Ovary (tissue), 9 donors: Measurements from ENCODE around the gene MT1F. TPM values are rescaled to one million over a fixed set of nuclear protein-coding genes. Genes with fewer than 3 reads are reported as not detected.

ENCODE experiments used
- DNase-seq, 5 donors: peaks; one replicate each; pipeline ENCODE4 v3.0.0-alpha.2; 2019 to 2020
- H3K27ac ChIP-seq, 2 donors: fragments of 200-600 bp; one replicate each; pipeline versions ENCODE4 v1.5.1 to v1.8.0; 2019 to 2022
- H3K27me3 ChIP-seq: fragments of 200-600 bp; one replicate; pipeline ENCODE4 v1.8.0; 2022
- H3K36me3 ChIP-seq: fragments of 200-600 bp; sonication (generic); one replicate; pipeline ENCODE4 v1.5.1; 2019
- H3K4me1 ChIP-seq: one replicate; pipeline ENCODE4 v1.8.1; 2013; ENCODE audit warnings: mild to moderate bottlenecking, moderate library complexity; ENCODE audit not compliant: insufficient read depth
- H3K4me3 ChIP-seq: fragments of 200-600 bp; sonication (generic); one replicate; pipeline ENCODE4 v1.5.1; 2017
- H3K9me3 ChIP-seq, 2 donors: fragments of 200-600 bp in 1 of 2; sonication (generic) in 1 of 2; one replicate each; pipeline versions ENCODE4 v1.5.1 to v1.8.1; 2013 to 2019; ENCODE audit warnings: mild to moderate bottlenecking in 1 of 2, moderate library complexity in 1 of 2
- CTCF ChIP-seq, 3 donors: fragments of 450-650 bp in 2 of 3; fragments of 200-600 bp in 1 of 3; IDR thresholded peaks; one replicate each; pipeline versions ENCODE4 v1.5.1 to v1.8.0; 2016 to 2022; ENCODE audit warnings: antibody characterized with exemption in 3 of 3, mild to moderate bottlenecking in 1 of 3
- EP300 ChIP-seq: sonication (generic); formaldehyde crosslinking; IDR thresholded peaks from one replicate; pipeline ENCODE4 v1.6.1; 2017; ENCODE audit warnings: antibody characterized with exemption
- POLR2A ChIP-seq: fragments of 450-650 bp; IDR thresholded peaks from one replicate; pipeline ENCODE4 v1.6.1; 2017; ENCODE audit warnings: antibody characterized with exemption, mild to moderate bottlenecking, moderate library complexity
- WGBS, 3 donors: extraction: QIAGEN DNeasy Blood & Tissue Kit in 1 of 3; methylation state at CpG; one replicate each; pipeline versions ENCODE4 v1.1.5 to v1.1.7; 2013 to 2017; 5-methylcytosine and 5-hydroxymethylcytosine counted together
- intact Hi-C, 4 donors: fragments of 100-400 bp; cut with DNase I; formaldehyde crosslinking; loops; one replicate each; pipeline versions ENCODE4 v1.11.0 to v1.15.1; 2022 to 2023
- polyA plus RNA-seq, 2 donors: library from polyadenylated mRNA; stranded (reverse); fragments of 200-250 nt in 1 of 2; fragments of 350-450 nt in 1 of 2; fragmentation: Illumina TruSeq in 1 of 2; extraction: RNeasy Lipid Tissue Mini Kit (QIAGEN cat#74804) in 1 of 2; gene quantifications; one replicate each; pipeline ENCODE4 v1.2.3, GENCODE V29; 2013 to 2014
- total RNA-seq, 7 donors: library from RNA; depleted of rRNA in 2 of 7; stranded (reverse); fragments of >200 nt in 2 of 7; fragmentation: NEBNext Ultra II Directional in 3 of 7; extraction: Animal tissue kit (Norgen Biotek cat#: 25700) in 3 of 7; gene quantifications; one replicate each; pipeline versions ENCODE4 v1.1.0 to v1.2.4, GENCODE V29; 2016 to 2023
- donor health status: DM: no; HTN: no; CAD: no; lungs with moderate emphysema.
- donor health status: DM: no; HTN: no; CAD: no.
- donor health status: Bipolar disorder and iron deficiency.
- donor health status: DM: yes; HTN: yes; CAD: no.
- donor health status: DM: no; HTN: no; CAD: no.
- donor health status: DM: yes; HTN: yes; CAD: no.

The MT1F gene
- total and polyA plus RNA-seq, 9 donors: 0.73 to 76.3 (median 3.2) TPM; not detected in 1

- TF ChIP-seq POLR2A (no peak), EP300 (no peak), CTCF (IDR thresholded peaks at IDR 0.05) (no peak)
- intact Hi-C loops: loop anchor here in 1 of 4 donors (10.0 kb wide), 2 partner anchors 173 to 353 kb away; partner anchors contain the start of gene BBS2
- no peaks in the 10 kb centered on the region for H3K4me1 ChIP-seq
- H3K27ac ChIP-seq: no peak overlapping the region
- no peak overlapping the region for H3K4me3 ChIP-seq
- 87 to 92% (median 89%) methylated on average over 5 of the region's 5 CpGs for WGBS, 3 donors
- H3K27me3 ChIP-seq: no peaks in the 10 kb centered on the region
- peaks cover 0 to 5% of the 10 kb centered on the region in 2 donors for H3K9me3 ChIP-seq
- no peak for DNase-seq
- H3K36me3 ChIP-seq: no peaks in the 10 kb centered on the region
These were observed 39.8 kb downstream of the MT1F start for GRCh38 chr16:56697456-56698155.

GRCh38 chr16:56700195-56700594 is 42.4 kb downstream of the MT1F start:
- WGBS, 3 donors: 8 to 53% (median 45%) methylated on average over 1 of the region's 1 CpG

GRCh38 chr16:56700631-56701030 is 42.9 kb downstream of the MT1F start:
- DNase-seq: no peak
- intact Hi-C loops: loop anchor here in 2 of 4 donors (5.0 to 10.0 kb wide), 3 partner anchors 123 to 186 kb away; no protein-coding TSS in a partner anchor
- H3K27ac ChIP-seq: no peak overlapping the region
- TF ChIP-seq POLR2A (no peak), EP300 (no peak), CTCF (IDR thresholded peaks at IDR 0.05) (no peak)
- WGBS, 3 donors: 93 to 100% (median 96%) methylated on average over 1 of the region's 1 CpG
- H3K4me1 ChIP-seq: no peaks in the 10 kb centered on the region
- H3K9me3 ChIP-seq: peaks cover 0 to 5% of the 10 kb centered on the region in 2 donors
- H3K27me3 ChIP-seq: no peaks in the 10 kb centered on the region
- H3K36me3 ChIP-seq: no peaks in the 10 kb centered on the region
- H3K4me3 ChIP-seq: no peak overlapping the region

More at GRCh38 chr16:56700195-56700594, 42.4 kb downstream of the MT1F start:
- no peaks in the 10 kb centered on the region for H3K4me1 ChIP-seq
- H3K27ac ChIP-seq: no peak overlapping the region
- peaks cover 0 to 5% of the 10 kb centered on the region in 2 donors for H3K9me3 ChIP-seq
- intact Hi-C loops: loop anchor here in 2 of 4 donors (5.0 to 10.0 kb wide), 3 partner anchors 123 to 185 kb away; no protein-coding TSS in a partner anchor
- no peaks in the 10 kb centered on the region for H3K36me3 ChIP-seq
- no peaks in the 10 kb centered on the region for H3K27me3 ChIP-seq
- H3K4me3 ChIP-seq: no peak overlapping the region
- no peak for DNase-seq
- TF ChIP-seq POLR2A (no peak), CTCF (IDR thresholded peaks at IDR 0.05) (no peak), EP300 (no peak)

- DNase-seq: no peak
- intact Hi-C loops: loop anchor here in 2 of 4 donors (5.0 to 10.0 kb wide), 3 partner anchors 124 to 187 kb away; no protein-coding TSS in a partner anchor
- Histone ChIP-seq H3K4me3 (no peak overlapping the region), H3K36me3 (no peaks in the 10 kb centered on the region), H3K27ac (no peak overlapping the region), H3K9me3 (peaks cover 0 to 5% of the 10 kb centered on the region in 2 donors), H3K27me3 (no peaks in the 10 kb centered on the region), H3K4me1 (no peaks in the 10 kb centered on the region)
- WGBS, 3 donors: 83 to 85% (median 84%) methylated on average over 7 of the region's 7 CpGs
- TF ChIP-seq CTCF (IDR thresholded peaks at IDR 0.05) (no peak), POLR2A (no peak), EP300 (no peak)
These were observed 43.8 kb downstream of the MT1F start for GRCh38 chr16:56701534-56701933.
